Activated CD8-positive, alpha-beta T cell treated with anti-CD3 and anti-CD28 coated beads, Interleukin-2, amount 10 ng/mL, durations not matched to agents 7 days and 5 days (primary cell): ENCODE measurements around the gene OR8B2. TPM values are rescaled to one million over a fixed set of nuclear protein-coding genes. Genes with fewer than 3 reads are reported as not detected.
"Not testable (repeated sequence)": the region's sequence is repeated elsewhere in the genome, so short reads cannot be mapped to it uniquely, and the experiment has no call there.

Experiments
- ATAC-seq: fragments of 150-1000 bp; cut with Tn5 transposase; one replicate; pipeline ENCODE4 v1.10.0; 2021; ENCODE audit warnings: moderate library complexity
- CTCF ChIA-PET: fragments of 350-600 bp; sonication (Branson Sonifier 250); formaldehyde crosslinking; loops from one replicate; lab custom pipeline; 2021; ENCODE audit warnings: antibody characterized with exemption; lab: Charles Lee
- POLR2A ChIA-PET: fragments of 350-600 bp; sonication (Branson Sonifier 250); formaldehyde crosslinking; loops from one replicate; lab custom pipeline; 2021; ENCODE audit warnings: antibody characterized with exemption; lab: Charles Lee
- DNase-seq: peaks from one replicate; pipeline ENCODE4 v3.0.0-alpha.2; 2020
- H3K27ac Mint-ChIP-seq: one replicate; pipeline ENCODE4 v1.8.0; 2021; ENCODE audit warnings: mild to moderate bottlenecking, mixed read lengths
- H3K27me3 Mint-ChIP-seq: one replicate; pipeline ENCODE4 v1.8.0; 2021; ENCODE audit warnings: low read depth, mixed read lengths
- H3K36me3 Mint-ChIP-seq: one replicate; pipeline ENCODE4 v1.8.0; 2021; ENCODE audit warnings: low read depth, mixed read lengths
- H3K4me1 Mint-ChIP-seq: one replicate; pipeline ENCODE4 v1.8.0; 2021; ENCODE audit warnings: low read depth, mixed read lengths
- H3K4me3 Mint-ChIP-seq: one replicate; pipeline ENCODE4 v1.8.0; 2021; ENCODE audit warnings: mild to moderate bottlenecking, mixed read lengths
- H3K9me3 Mint-ChIP-seq: one replicate; pipeline ENCODE4 v1.8.0; 2022; ENCODE audit warnings: mixed read lengths; ENCODE audit not compliant: insufficient read depth
- total RNA-seq, 2 experiments: library from RNA; stranded (reverse); gene quantifications; one replicate each; pipeline ENCODE4 v1.2.3, GENCODE V29; 2021

Gene OR8B2
- total RNA-seq, 2 experiments from 2014 or later = not detected

- ATAC-seq, H3K4me1 Mint-ChIP-seq, H3K36me3 Mint-ChIP-seq, H3K27me3 Mint-ChIP-seq, POLR2A ChIA-PET, H3K4me3 Mint-ChIP-seq, H3K9me3 Mint-ChIP-seq, CTCF ChIA-PET, DNase-seq, H3K27ac Mint-ChIP-seq: not testable (repeated sequence)
Observed at GRCh38 chr11:124382857-124383256, 1.4 kb downstream of the OR8B2 start.

GRCh38 chr11:124380585-124380984, 3.7 kb downstream of the OR8B2 start:
- H3K4me1 Mint-ChIP-seq = no peaks in the 10 kb centered on the region
- ChIA-PET CTCF (no interaction called here), POLR2A (no interaction called here)
- H3K4me3 Mint-ChIP-seq = no peak overlapping the region
- ATAC-seq (no peak), DNase-seq (no peak)
- no peaks in the 10 kb centered on the region for H3K27me3 Mint-ChIP-seq
- no peak overlapping the region for H3K27ac Mint-ChIP-seq
- no peaks in the 10 kb centered on the region for H3K9me3 Mint-ChIP-seq
- no peaks in the 10 kb centered on the region for H3K36me3 Mint-ChIP-seq

- Mint-ChIP-seq H3K27ac (no peak overlapping the region), H3K27me3 (no peaks in the 10 kb centered on the region), H3K4me3 (no peak overlapping the region), H3K9me3 (no peaks in the 10 kb centered on the region), H3K36me3 (no peaks in the 10 kb centered on the region), H3K4me1 (no peaks in the 10 kb centered on the region)
- POLR2A ChIA-PET = no interaction called here
- DNase-seq (no peak), ATAC-seq (no peak)
- CTCF ChIA-PET = no interaction called here
Observed at GRCh38 chr11:124376280-124376679, 8.0 kb downstream of the OR8B2 start.

- H3K36me3 Mint-ChIP-seq = no peaks in the 10 kb centered on the region
- H3K4me1 Mint-ChIP-seq = no peaks in the 10 kb centered on the region
- ATAC-seq = no peak
- no peak overlapping the region for H3K27ac Mint-ChIP-seq
- no peak for DNase-seq
- ChIA-PET POLR2A (no interaction called here), CTCF (no interaction called here)
- no peak overlapping the region for H3K4me3 Mint-ChIP-seq
- H3K9me3 Mint-ChIP-seq = no peaks in the 10 kb centered on the region
- H3K27me3 Mint-ChIP-seq = no peaks in the 10 kb centered on the region
Observed at GRCh38 chr11:124359566-124359965, 24.7 kb downstream of the OR8B2 start.

GRCh38 chr11:124346311-124346955, 37.9 kb downstream of the OR8B2 start:
- CTCF ChIA-PET = no interaction called here
- H3K4me3 Mint-ChIP-seq = no peak overlapping the region
- H3K36me3 Mint-ChIP-seq = no peaks in the 10 kb centered on the region
- no peaks in the 10 kb centered on the region for H3K27me3 Mint-ChIP-seq
- ATAC-seq (no peak), DNase-seq (no peak)
- POLR2A ChIA-PET = no interaction called here
- H3K27ac Mint-ChIP-seq = no peak overlapping the region
- H3K4me1 Mint-ChIP-seq = no peaks in the 10 kb centered on the region
- H3K9me3 Mint-ChIP-seq = no peaks in the 10 kb centered on the region

GRCh38 chr11:124344346-124344745, 40.0 kb downstream of the OR8B2 start:
- H3K36me3 Mint-ChIP-seq = no peaks in the 10 kb centered on the region
- no peak overlapping the region for H3K4me3 Mint-ChIP-seq
- POLR2A ChIA-PET = no interaction called here
- no peaks in the 10 kb centered on the region for H3K9me3 Mint-ChIP-seq
- H3K4me1 Mint-ChIP-seq = no peaks in the 10 kb centered on the region
- H3K27ac Mint-ChIP-seq = no peak overlapping the region
- no peaks in the 10 kb centered on the region for H3K27me3 Mint-ChIP-seq
- ATAC-seq (no peak), DNase-seq (no peak)
- CTCF ChIA-PET = no interaction called here

GRCh38 chr11:124340142-124340447, 44.2 kb downstream of the OR8B2 start:
- Mint-ChIP-seq H3K27ac (no peak overlapping the region), H3K4me1 (no peaks in the 10 kb centered on the region), H3K9me3 (no peaks in the 10 kb centered on the region), H3K4me3 (no peak overlapping the region), H3K27me3 (no peaks in the 10 kb centered on the region), H3K36me3 (no peaks in the 10 kb centered on the region)
- ChIA-PET CTCF (no interaction called here), POLR2A (no interaction called here)
- DNase-seq = no peak
- ATAC-seq = no peak

- H3K9me3 Mint-ChIP-seq = no peaks in the 10 kb centered on the region
- ChIA-PET POLR2A (no interaction called here), CTCF (no interaction called here)
- H3K27me3 Mint-ChIP-seq = no peaks in the 10 kb centered on the region
- no peak for ATAC-seq
- no peak overlapping the region for H3K4me3 Mint-ChIP-seq
- no peak for DNase-seq
- no peaks in the 10 kb centered on the region for H3K36me3 Mint-ChIP-seq
- H3K4me1 Mint-ChIP-seq = no peaks in the 10 kb centered on the region
- H3K27ac Mint-ChIP-seq = no peak overlapping the region
Observed at GRCh38 chr11:124339396-124340141, 44.7 kb downstream of the OR8B2 start.

Other genes with a start within 250 kb of the OR8B2 start
- not detected for gene OR10D3, start 201.2 kb downstream of the OR8B2 start, total RNA-seq
- not detected for gene OR8G1, start 143.4 kb downstream of the OR8B2 start, total RNA-seq
- gene OR8G5, start 128.1 kb downstream of the OR8B2 start, total RNA-seq = not detected
- gene OR8D1, start 70.5 kb downstream of the OR8B2 start, total RNA-seq = not detected
- gene OR8D2, start 64.3 kb downstream of the OR8B2 start, total RNA-seq = not detected
- not detected for gene OR8B3, start 14.5 kb upstream of the OR8B2 start, total RNA-seq
- gene OR8B4, start 40.4 kb upstream of the OR8B2 start, total RNA-seq = not detected
- not detected for gene OR8B8, start 61.2 kb upstream of the OR8B2 start, total RNA-seq
- not detected for gene OR8B12, start 159.2 kb upstream of the OR8B2 start, total RNA-seq
- gene OR8A1, start 185.5 kb upstream of the OR8B2 start, total RNA-seq = not detected
- gene PANX3, start 226.9 kb upstream of the OR8B2 start, total RNA-seq = not detected
- 10 to 100 TPM; 36.2 to 41.3 TPM for gene TBRG1, start 238.4 kb upstream of the OR8B2 start, total RNA-seq